Measurements from ENCODE around the gene TAF4B. TPM values are rescaled to one million over a fixed set of nuclear protein-coding genes. Genes with fewer than 3 reads are reported as not detected.

The TAF4B gene
- total and polyA plus RNA-seq, 5 donors from 2014 or later = 1.6 to 5.6 (median 4.6) TPM

GRCh38 chr18:26262156-26262555 lies 35.9 kb downstream of the TAF4B start:
- H3K27ac Mint-ChIP-seq = no peak overlapping the region
- H3K27ac ChIP-seq (ENCODE audit: insufficient read depth, low read length, poor library complexity, severe bottlenecking) = no peak overlapping the region
- peaks cover 3 to 14% (median 9%) of the 10 kb centered on the region in 4 donors for H3K4me1 Mint-ChIP-seq
- H3K27me3 Mint-ChIP-seq = no peaks in the 10 kb centered on the region
- no peaks in the 10 kb centered on the region for H3K36me3 Mint-ChIP-seq
- H3K9me3 Mint-ChIP-seq = peaks cover 0 to 2% (median 0%) of the 10 kb centered on the region in 7 donors
- ATAC-seq (ENCODE audit: low read depth in 2 of 2) (no peak), DNase-seq (no peak)
- H3K36me3 ChIP-seq (ENCODE audit: control insufficient read depth, insufficient read depth, low read length) = no peaks in the 10 kb centered on the region
- H3K4me1 ChIP-seq (ENCODE audit: control insufficient read depth, insufficient read depth, low read length, poor library complexity, severe bottlenecking) = no peaks in the 10 kb centered on the region
- no peak overlapping the region for H3K4me3 Mint-ChIP-seq
- H3K4me3 ChIP-seq (ENCODE audit: low read depth, low read length) = no peak overlapping the region
- no peaks in the 10 kb centered on the region for H3K9me3 ChIP-seq (ENCODE audit: control insufficient read depth in 2 of 2, low read length in 2 of 2)
- H3K27me3 ChIP-seq (ENCODE audit: control insufficient read depth, insufficient read depth, low read length) = no peaks in the 10 kb centered on the region

DNA sequence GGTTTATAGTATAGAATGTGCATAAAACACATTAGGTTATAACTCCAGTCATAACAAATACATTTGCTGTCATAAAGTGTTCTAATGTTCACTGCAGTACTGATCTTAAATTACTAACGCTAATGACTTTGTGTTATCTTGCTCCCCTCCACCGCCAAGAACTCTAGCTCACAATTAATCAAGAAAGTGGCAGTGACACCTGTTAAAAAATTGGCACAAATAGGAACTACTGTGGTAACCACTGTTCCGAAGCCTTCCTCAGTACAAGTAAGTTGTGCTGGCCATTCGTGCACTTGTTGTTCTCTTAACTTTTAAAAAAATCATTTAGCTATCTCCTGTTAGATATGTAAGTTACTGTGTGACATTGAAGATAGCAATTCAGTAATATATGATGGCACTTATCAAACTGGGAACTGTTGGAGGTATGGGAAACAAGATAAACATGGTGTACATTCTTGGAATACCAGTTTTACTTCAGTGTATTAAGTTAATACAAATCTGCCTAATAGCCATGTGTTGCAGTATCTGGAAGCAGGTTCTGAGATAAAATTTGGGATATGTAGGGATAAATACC lies 41.2 kb downstream of the TAF4B start:
- Mint-ChIP-seq H3K36me3 (peaks cover 16% of the 10 kb centered on the region), H3K27me3 (no peaks in the 10 kb centered on the region), H3K27ac (no peak overlapping the region), H3K9me3 (no peaks in the 10 kb centered on the region), H3K4me1 (peaks cover 0 to 7% (median under 1%) of the 10 kb centered on the region in 4 donors), H3K4me3 (no peak overlapping the region)
- no peak overlapping the region for H3K27ac ChIP-seq (ENCODE audit: insufficient read depth, low read length, poor library complexity, severe bottlenecking)
- H3K9me3 ChIP-seq (ENCODE audit: control insufficient read depth in 2 of 2, low read length in 2 of 2) = no peaks in the 10 kb centered on the region
- H3K27me3 ChIP-seq (ENCODE audit: control insufficient read depth, insufficient read depth, low read length) = no peaks in the 10 kb centered on the region
- no peak overlapping the region for H3K4me3 ChIP-seq (ENCODE audit: low read depth, low read length)
- DNase-seq = no peak
- no peaks in the 10 kb centered on the region for H3K4me1 ChIP-seq (ENCODE audit: control insufficient read depth, insufficient read depth, low read length, poor library complexity, severe bottlenecking)
- ATAC-seq (ENCODE audit: low read depth in 2 of 2) = no peak
- no peaks in the 10 kb centered on the region for H3K36me3 ChIP-seq (ENCODE audit: control insufficient read depth, insufficient read depth, low read length)

DNA sequence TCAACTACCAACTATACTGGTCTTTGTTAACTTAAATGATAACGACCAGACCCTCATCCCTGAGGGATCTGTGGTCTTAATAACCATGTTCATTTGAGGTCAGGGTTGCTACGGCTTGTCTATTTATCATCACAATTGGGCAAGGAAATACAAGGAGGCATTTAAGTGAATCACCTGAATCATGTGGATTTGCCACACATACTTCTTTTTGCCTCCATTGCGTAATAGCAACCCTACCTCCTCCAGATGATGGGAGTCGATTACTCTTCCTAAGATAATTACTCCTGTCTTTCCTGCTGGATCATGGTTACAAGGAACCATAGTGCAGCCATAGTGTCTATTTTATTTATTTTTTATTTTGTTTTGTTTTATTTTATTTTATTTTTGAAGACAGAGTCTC lies 42.2 kb downstream of the TAF4B start:
- no peaks in the 10 kb centered on the region for H3K36me3 ChIP-seq (ENCODE audit: control insufficient read depth, insufficient read depth, low read length)
- H3K4me1 ChIP-seq (ENCODE audit: control insufficient read depth, insufficient read depth, low read length, poor library complexity, severe bottlenecking) = no peaks in the 10 kb centered on the region
- Mint-ChIP-seq H3K27me3 (no peaks in the 10 kb centered on the region), H3K36me3 (peaks cover 20% of the 10 kb centered on the region), H3K4me1 (peaks cover 0 to 6% (median under 1%) of the 10 kb centered on the region in 4 donors), H3K4me3 (no peak overlapping the region), H3K27ac (no peak overlapping the region), H3K9me3 (no peaks in the 10 kb centered on the region)
- no peak overlapping the region for H3K4me3 ChIP-seq (ENCODE audit: low read depth, low read length)
- no peak for DNase-seq
- ATAC-seq (ENCODE audit: low read depth in 2 of 2) = no peak
- H3K27me3 ChIP-seq (ENCODE audit: control insufficient read depth, insufficient read depth, low read length) = no peaks in the 10 kb centered on the region
- no peak overlapping the region for H3K27ac ChIP-seq (ENCODE audit: insufficient read depth, low read length, poor library complexity, severe bottlenecking)
- H3K9me3 ChIP-seq (ENCODE audit: control insufficient read depth in 2 of 2, low read length in 2 of 2) = no peaks in the 10 kb centered on the region

DNA sequence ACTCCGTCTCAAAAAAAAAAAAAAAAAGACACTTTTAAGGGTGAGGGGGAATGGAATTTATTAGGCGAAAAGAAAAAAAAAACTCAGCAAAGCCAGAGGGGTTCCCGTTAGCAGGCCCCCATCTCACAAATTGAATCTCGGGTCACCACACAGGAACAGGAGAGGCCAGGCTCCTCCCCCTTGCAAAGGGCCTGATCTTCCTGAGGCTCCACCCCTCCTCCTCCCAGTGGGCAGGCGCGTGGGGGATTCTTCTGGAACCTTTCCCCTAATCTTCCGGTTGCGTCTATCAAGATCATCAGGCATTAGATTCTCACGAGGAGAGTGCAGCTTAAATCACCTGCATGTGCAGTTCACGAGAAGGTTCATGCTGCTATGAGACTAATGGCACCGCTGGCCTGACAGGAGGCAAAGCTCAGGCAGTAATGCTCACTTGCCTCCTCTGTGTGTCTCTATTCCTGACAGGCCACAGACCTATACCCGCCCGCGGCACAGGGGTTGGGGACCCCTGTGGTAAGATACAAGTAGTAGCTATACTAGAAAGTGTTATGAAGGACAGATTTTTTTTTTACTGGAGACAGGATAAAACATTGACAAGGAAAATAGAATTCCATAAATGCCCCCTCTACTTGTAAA lies 45.8 kb downstream of the TAF4B start:
- peak overlapping the region in 1 of 3 donors; percentile 39 for H3K27ac Mint-ChIP-seq
- DNase-seq (no peak), ATAC-seq (ENCODE audit: low read depth in 2 of 2) (no peak)
- Histone ChIP-seq H3K4me1 (ENCODE audit: control insufficient read depth, insufficient read depth, low read length, poor library complexity, severe bottlenecking) (no peaks in the 10 kb centered on the region), H3K27me3 (ENCODE audit: control insufficient read depth, insufficient read depth, low read length) (no peaks in the 10 kb centered on the region), H3K36me3 (ENCODE audit: control insufficient read depth, insufficient read depth, low read length) (no peaks in the 10 kb centered on the region), H3K9me3 (ENCODE audit: control insufficient read depth in 2 of 2, low read length in 2 of 2) (no peaks in the 10 kb centered on the region), H3K27ac (ENCODE audit: insufficient read depth, low read length, poor library complexity, severe bottlenecking) (no peak overlapping the region), H3K4me3 (ENCODE audit: low read depth, low read length) (no peak overlapping the region)
- H3K36me3 Mint-ChIP-seq = peaks cover 24% of the 10 kb centered on the region
- H3K9me3 Mint-ChIP-seq = no peaks in the 10 kb centered on the region
- peaks cover 0 to 6% (median 0%) of the 10 kb centered on the region in 4 donors for H3K4me1 Mint-ChIP-seq
- H3K4me3 Mint-ChIP-seq = no peak overlapping the region
- H3K27me3 Mint-ChIP-seq = no peaks in the 10 kb centered on the region

DNA sequence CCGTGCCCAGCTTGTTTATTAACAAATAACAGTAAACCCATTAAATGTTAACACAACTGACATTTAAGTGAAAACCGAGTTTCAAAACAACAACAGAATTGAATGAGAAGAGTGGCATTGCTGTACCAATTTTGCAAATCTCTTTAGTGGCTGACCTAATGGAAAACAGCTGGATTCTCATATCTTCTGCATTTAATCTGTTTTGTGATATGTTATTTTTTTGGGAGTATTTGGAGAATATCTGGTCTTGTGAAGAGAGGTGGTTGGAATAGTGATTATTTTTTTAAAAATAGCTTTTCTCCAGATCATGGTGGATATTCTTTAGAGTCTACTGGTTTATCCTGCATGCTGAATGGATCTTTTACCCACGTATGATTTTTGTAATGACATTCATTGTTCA lies 51.1 kb downstream of the TAF4B start:
- no peaks in the 10 kb centered on the region for H3K27me3 ChIP-seq (ENCODE audit: control insufficient read depth, insufficient read depth, low read length)
- ATAC-seq (ENCODE audit: low read depth in 2 of 2) = no peak
- peaks cover 0 to 4% (median 0%) of the 10 kb centered on the region in 4 donors for H3K4me1 Mint-ChIP-seq
- peaks cover 34% of the 10 kb centered on the region for H3K36me3 Mint-ChIP-seq
- H3K9me3 Mint-ChIP-seq = peaks cover 0 to 7% (median 0%) of the 10 kb centered on the region in 7 donors
- no peaks in the 10 kb centered on the region for H3K27me3 Mint-ChIP-seq
- no peak for DNase-seq
- no peak overlapping the region for H3K27ac Mint-ChIP-seq
- H3K4me3 Mint-ChIP-seq = no peak overlapping the region
- H3K4me1 ChIP-seq (ENCODE audit: control insufficient read depth, insufficient read depth, low read length, poor library complexity, severe bottlenecking) = no peaks in the 10 kb centered on the region
- H3K4me3 ChIP-seq (ENCODE audit: low read depth, low read length) = no peak overlapping the region
- H3K27ac ChIP-seq (ENCODE audit: insufficient read depth, low read length, poor library complexity, severe bottlenecking) = no peak overlapping the region
- H3K9me3 ChIP-seq (ENCODE audit: control insufficient read depth in 2 of 2, low read length in 2 of 2) = no peaks in the 10 kb centered on the region
- H3K36me3 ChIP-seq (ENCODE audit: control insufficient read depth, insufficient read depth, low read length) = peaks cover 3% of the 10 kb centered on the region

DNA sequence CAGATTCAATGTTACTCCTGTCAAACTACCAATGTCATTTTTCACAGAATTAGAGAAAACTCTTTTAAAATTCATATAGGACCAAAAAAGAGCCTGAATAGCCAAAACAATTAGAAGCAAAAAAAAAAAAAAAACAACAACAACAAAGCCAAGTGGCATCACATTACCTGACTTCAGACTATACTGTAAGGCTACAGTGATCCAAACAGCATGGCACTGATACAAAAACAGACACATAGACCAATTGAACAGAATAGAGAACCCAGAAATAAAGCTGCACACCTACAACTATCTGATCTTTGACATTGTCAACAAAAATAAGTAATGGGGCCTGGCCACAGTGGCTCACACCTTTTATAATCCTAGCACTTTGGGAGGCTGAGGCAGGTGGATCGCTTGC lies 53.2 kb downstream of the TAF4B start:
- ATAC-seq (ENCODE audit: low read depth in 2 of 2) = no peak

GRCh38 chr18:26286008-26286407 lies 59.8 kb downstream of the TAF4B start:
- H3K27ac Mint-ChIP-seq = peak overlapping the region in 1 of 3 donors; percentile 21
- H3K9me3 Mint-ChIP-seq = peaks cover 0 to 2% (median 0%) of the 10 kb centered on the region in 7 donors
- Histone ChIP-seq H3K36me3 (ENCODE audit: control insufficient read depth, insufficient read depth, low read length) (no peaks in the 10 kb centered on the region), H3K4me1 (ENCODE audit: control insufficient read depth, insufficient read depth, low read length, poor library complexity, severe bottlenecking) (no peaks in the 10 kb centered on the region), H3K27me3 (ENCODE audit: control insufficient read depth, insufficient read depth, low read length) (no peaks in the 10 kb centered on the region), H3K9me3 (ENCODE audit: control insufficient read depth in 2 of 2, low read length in 2 of 2) (no peaks in the 10 kb centered on the region), H3K27ac (ENCODE audit: insufficient read depth, low read length, poor library complexity, severe bottlenecking) (no peak overlapping the region), H3K4me3 (ENCODE audit: low read depth, low read length) (no peak overlapping the region)
- DNase-seq = no peak
- H3K36me3 Mint-ChIP-seq = peaks cover 40% of the 10 kb centered on the region
- H3K27me3 Mint-ChIP-seq = no peaks in the 10 kb centered on the region
- peaks cover 0 to 5% (median 4%) of the 10 kb centered on the region in 4 donors for H3K4me1 Mint-ChIP-seq
- H3K4me3 Mint-ChIP-seq = no peak overlapping the region
- ATAC-seq (ENCODE audit: low read depth in 2 of 2) = no peak

More for the DNA sequence above, 53.2 kb downstream of the TAF4B start:
- H3K27ac ChIP-seq (ENCODE audit: insufficient read depth, low read length, poor library complexity, severe bottlenecking) = no peak overlapping the region
- H3K9me3 ChIP-seq (ENCODE audit: control insufficient read depth in 2 of 2, low read length in 2 of 2) = no peaks in the 10 kb centered on the region
- H3K27ac Mint-ChIP-seq = peak overlapping the region in 1 of 3 donors; percentile 66
- no peak overlapping the region for H3K4me3 Mint-ChIP-seq
- no peak overlapping the region for H3K4me3 ChIP-seq (ENCODE audit: low read depth, low read length)
- peaks cover 3% of the 10 kb centered on the region for H3K36me3 ChIP-seq (ENCODE audit: control insufficient read depth, insufficient read depth, low read length)
- no peaks in the 10 kb centered on the region for H3K27me3 Mint-ChIP-seq
- H3K9me3 Mint-ChIP-seq = peaks cover 0 to 7% (median 0%) of the 10 kb centered on the region in 7 donors
- no peaks in the 10 kb centered on the region for H3K27me3 ChIP-seq (ENCODE audit: control insufficient read depth, insufficient read depth, low read length)
- no peaks in the 10 kb centered on the region for H3K4me1 ChIP-seq (ENCODE audit: control insufficient read depth, insufficient read depth, low read length, poor library complexity, severe bottlenecking)
- H3K36me3 Mint-ChIP-seq = peaks cover 45% of the 10 kb centered on the region
- DNase-seq = no peak
- H3K4me1 Mint-ChIP-seq = peaks cover 0 to 2% (median 0%) of the 10 kb centered on the region in 4 donors

GRCh38 chr18:26287644-26288043 lies 61.4 kb downstream of the TAF4B start:
- Mint-ChIP-seq H3K27me3 (no peaks in the 10 kb centered on the region), H3K4me1 (peaks cover 0 to 5% (median 4%) of the 10 kb centered on the region in 4 donors), H3K4me3 (no peak overlapping the region), H3K9me3 (no peaks in the 10 kb centered on the region), H3K27ac (no peak overlapping the region), H3K36me3 (peaks cover 39% of the 10 kb centered on the region)
- Histone ChIP-seq H3K4me1 (ENCODE audit: control insufficient read depth, insufficient read depth, low read length, poor library complexity, severe bottlenecking) (no peaks in the 10 kb centered on the region), H3K4me3 (ENCODE audit: low read depth, low read length) (no peak overlapping the region), H3K36me3 (ENCODE audit: control insufficient read depth, insufficient read depth, low read length) (peaks cover 2% of the 10 kb centered on the region), H3K27me3 (ENCODE audit: control insufficient read depth, insufficient read depth, low read length) (no peaks in the 10 kb centered on the region), H3K27ac (ENCODE audit: insufficient read depth, low read length, poor library complexity, severe bottlenecking) (no peak overlapping the region), H3K9me3 (ENCODE audit: control insufficient read depth in 2 of 2, low read length in 2 of 2) (no peaks in the 10 kb centered on the region)
- DNase-seq = no peak
- no peak for ATAC-seq (ENCODE audit: low read depth in 2 of 2)
